Stimulated activated naive CD8-positive, alpha-beta T cell treated with anti-CD3 and anti-CD28 coated beads, Interleukin-15, Interleukin-2, amounts not matched to agents 100 ng/mL and 50 ng/mL, for 24 hours (primary cell): ENCODE data around the gene SASH3.

Source experiments
- H3K27ac Mint-ChIP-seq: one replicate; pipeline ENCODE4 v1.8.0; 2021; ENCODE audit warnings: mild to moderate bottlenecking, mixed read lengths
- H3K27me3 Mint-ChIP-seq: one replicate; pipeline ENCODE4 v1.8.0; 2021; ENCODE audit warnings: mixed read lengths
- H3K36me3 Mint-ChIP-seq: one replicate; pipeline ENCODE4 v1.8.0; 2021; ENCODE audit warnings: low read depth, mixed read lengths
- H3K4me1 Mint-ChIP-seq: one replicate; pipeline ENCODE4 v1.8.0; 2021; ENCODE audit warnings: low read depth, mixed read lengths
- H3K4me3 Mint-ChIP-seq: one replicate; pipeline ENCODE4 v1.8.0; 2021; ENCODE audit warnings: mild to moderate bottlenecking, mixed read lengths
- H3K9me3 Mint-ChIP-seq: one replicate; pipeline ENCODE4 v1.8.0; 2021; ENCODE audit warnings: mixed read lengths

SASH3 gene

GRCh38 chrX:129771266-129771995, 8.3 kb upstream of the SASH3 start:
- H3K27me3 Mint-ChIP-seq, result no peaks in the 10 kb centered on the region
- H3K4me3 Mint-ChIP-seq, result no peak overlapping the region
- no peaks in the 10 kb centered on the region for H3K9me3 Mint-ChIP-seq
- no peaks in the 10 kb centered on the region for H3K36me3 Mint-ChIP-seq
- peaks cover 82% of the 10 kb centered on the region for H3K4me1 Mint-ChIP-seq
- peak overlapping the region; percentile 86 for H3K27ac Mint-ChIP-seq

- no peaks in the 10 kb centered on the region for H3K36me3 Mint-ChIP-seq
- H3K27ac Mint-ChIP-seq, result peak overlapping the region; percentile 85
- H3K4me3 Mint-ChIP-seq, result no peak overlapping the region
- H3K4me1 Mint-ChIP-seq, result peaks cover 89% of the 10 kb centered on the region
- no peaks in the 10 kb centered on the region for H3K27me3 Mint-ChIP-seq
- H3K9me3 Mint-ChIP-seq, result no peaks in the 10 kb centered on the region
Observed at GRCh38 chrX:129772796-129773431, 6.8 kb upstream of the SASH3 start.

- no peaks in the 10 kb centered on the region for H3K36me3 Mint-ChIP-seq
- no peaks in the 10 kb centered on the region for H3K9me3 Mint-ChIP-seq
- H3K4me1 Mint-ChIP-seq, result peaks cover 89% of the 10 kb centered on the region
- H3K27me3 Mint-ChIP-seq, result no peaks in the 10 kb centered on the region
- peak overlapping the region; percentile 85 for H3K27ac Mint-ChIP-seq
- no peak overlapping the region for H3K4me3 Mint-ChIP-seq
Observed at GRCh38 chrX:129773649-129774458, 5.9 kb upstream of the SASH3 start.

GRCh38 chrX:129777218-129778030, 2.3 kb upstream of the SASH3 start:
- no peaks in the 10 kb centered on the region for H3K27me3 Mint-ChIP-seq
- no peaks in the 10 kb centered on the region for H3K9me3 Mint-ChIP-seq
- peaks cover 16% of the 10 kb centered on the region for H3K36me3 Mint-ChIP-seq
- peak overlapping the region; percentile 97 for H3K27ac Mint-ChIP-seq
- H3K4me3 Mint-ChIP-seq, result peak overlapping the region; percentile 79
- peaks cover 65% of the 10 kb centered on the region for H3K4me1 Mint-ChIP-seq

GRCh38 chrX:129779086-129779672, 570 bp upstream of the SASH3 start:
- Mint-ChIP-seq H3K36me3 (peaks cover 30% of the 10 kb centered on the region), H3K27me3 (no peaks in the 10 kb centered on the region), H3K4me1 (peaks cover 64% of the 10 kb centered on the region), H3K9me3 (no peaks in the 10 kb centered on the region), H3K27ac (peak overlapping the region; percentile 97), H3K4me3 (peak overlapping the region; percentile 94)

GRCh38 chrX:129780441-129781105, 824 bp downstream of the SASH3 start:
- H3K4me1 Mint-ChIP-seq, result peaks cover 61% of the 10 kb centered on the region

GRCh38 chrX:129781134-129781672, 1.5 kb downstream of the SASH3 start:
- no peaks in the 10 kb centered on the region for H3K9me3 Mint-ChIP-seq
- peaks cover 66% of the 10 kb centered on the region for H3K4me1 Mint-ChIP-seq
- H3K27me3 Mint-ChIP-seq, result no peaks in the 10 kb centered on the region
- H3K4me3 Mint-ChIP-seq, result peak overlapping the region; percentile 94
- H3K36me3 Mint-ChIP-seq, result peaks cover 42% of the 10 kb centered on the region
- H3K27ac Mint-ChIP-seq, result peak overlapping the region; percentile 97

More at GRCh38 chrX:129780441-129781105, 824 bp downstream of the SASH3 start:
- Mint-ChIP-seq H3K36me3 (peaks cover 36% of the 10 kb centered on the region), H3K4me3 (peak overlapping the region; percentile 94), H3K27ac (peak overlapping the region; percentile 97), H3K9me3 (no peaks in the 10 kb centered on the region), H3K27me3 (no peaks in the 10 kb centered on the region)

GRCh38 chrX:129781680-129782495, 2.1 kb downstream of the SASH3 start:
- peaks cover 46% of the 10 kb centered on the region for H3K36me3 Mint-ChIP-seq
- peaks cover 64% of the 10 kb centered on the region for H3K4me1 Mint-ChIP-seq
- peak overlapping the region; percentile 93 for H3K27ac Mint-ChIP-seq
- H3K4me3 Mint-ChIP-seq, result peak overlapping the region; percentile 94
- H3K27me3 Mint-ChIP-seq, result no peaks in the 10 kb centered on the region
- no peaks in the 10 kb centered on the region for H3K9me3 Mint-ChIP-seq

- no peaks in the 10 kb centered on the region for H3K9me3 Mint-ChIP-seq
- H3K27me3 Mint-ChIP-seq, result no peaks in the 10 kb centered on the region
- H3K4me3 Mint-ChIP-seq, result peak overlapping the region; percentile 94
- peaks cover 64% of the 10 kb centered on the region for H3K4me1 Mint-ChIP-seq
- H3K27ac Mint-ChIP-seq, result peak overlapping the region; percentile 93
- H3K36me3 Mint-ChIP-seq, result peaks cover 53% of the 10 kb centered on the region
Observed at GRCh38 chrX:129782706-129783105, 3.0 kb downstream of the SASH3 start.

- H3K9me3 Mint-ChIP-seq, result no peaks in the 10 kb centered on the region
- H3K27ac Mint-ChIP-seq, result peak overlapping the region; percentile 93
- H3K27me3 Mint-ChIP-seq, result no peaks in the 10 kb centered on the region
- H3K36me3 Mint-ChIP-seq, result peaks cover 53% of the 10 kb centered on the region
- H3K4me3 Mint-ChIP-seq, result peak overlapping the region; percentile 94
- H3K4me1 Mint-ChIP-seq, result peaks cover 58% of the 10 kb centered on the region
Observed at GRCh38 chrX:129783291-129783713, 3.6 kb downstream of the SASH3 start.

GRCh38 chrX:129784371-129784770, 4.6 kb downstream of the SASH3 start:
- H3K27ac Mint-ChIP-seq, result peak overlapping the region; percentile 93
- no peaks in the 10 kb centered on the region for H3K9me3 Mint-ChIP-seq
- no peaks in the 10 kb centered on the region for H3K27me3 Mint-ChIP-seq
- peak overlapping the region; percentile 94 for H3K4me3 Mint-ChIP-seq
- H3K36me3 Mint-ChIP-seq, result peaks cover 59% of the 10 kb centered on the region
- peaks cover 48% of the 10 kb centered on the region for H3K4me1 Mint-ChIP-seq

- H3K36me3 Mint-ChIP-seq, result peaks cover 60% of the 10 kb centered on the region
- no peaks in the 10 kb centered on the region for H3K9me3 Mint-ChIP-seq
- peak overlapping the region; percentile 88 for H3K27ac Mint-ChIP-seq
- peaks cover 46% of the 10 kb centered on the region for H3K4me1 Mint-ChIP-seq
- H3K27me3 Mint-ChIP-seq, result no peaks in the 10 kb centered on the region
- peak overlapping the region; percentile 67 for H3K4me3 Mint-ChIP-seq
Observed at GRCh38 chrX:129785160-129785947, 5.6 kb downstream of the SASH3 start.
